Esophagus muscularis mucosa (tissue), 3 donors: ENCODE measurements around the gene ZNG1E.
"Not testable (repeated sequence)": the region's sequence is repeated elsewhere in the genome, so short reads cannot be mapped to it uniquely, and the experiment has no call there.

Source experiments
- EP300 ChIP-seq: sonication (generic); formaldehyde crosslinking; IDR thresholded peaks from one replicate; pipeline ENCODE4 v1.6.1; 2017; ENCODE audit warnings: antibody characterized with exemption
- POLR2AphosphoS5 ChIP-seq, 2 donors: sonication (generic); formaldehyde crosslinking; IDR thresholded peaks; one replicate each; pipeline ENCODE4 v1.6.1; 2017; ENCODE audit warnings: antibody characterized with exemption in 2 of 2

DNA sequence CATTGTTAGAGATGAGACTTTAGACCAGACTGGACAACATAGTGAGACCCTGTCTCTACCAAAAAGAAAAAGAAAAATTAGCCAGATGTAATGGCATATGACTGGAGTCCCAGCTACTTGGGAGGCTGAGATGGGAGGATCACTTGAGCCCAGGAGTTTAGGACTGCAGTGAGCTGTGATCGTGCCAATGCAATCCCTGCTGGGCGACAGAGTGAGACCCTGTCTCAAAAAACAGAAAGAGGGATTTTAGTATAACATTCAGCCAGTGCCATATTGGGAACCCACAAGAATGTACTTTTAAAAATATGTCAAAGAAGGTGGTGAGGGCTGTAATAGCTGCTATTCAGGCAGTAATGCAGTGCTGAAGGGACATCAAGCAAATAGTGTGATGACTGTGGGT, 2.1 kb upstream of the ZNG1E start:
- TF ChIP-seq EP300; POLR2AphosphoS5 (IDR thresholded peaks at IDR 0.05): not testable (repeated sequence)
